Midbrain (tissue), 1 donor: ENCODE data around the gene AK3.

Experiments
- DNase-seq: peaks from one replicate; lab custom pipeline; 2025; lab: John Stamatoyannopoulos, UW

AK3 gene

GRCh38 chr9:4706021-4706420 lies 35.0 kb downstream of the AK3 start:
- no peak for DNase-seq

GRCh38 chr9:4704129-4704528 lies 36.9 kb downstream of the AK3 start:
- no peak for DNase-seq

- no peak for DNase-seq
Measured at GRCh38 chr9:4701526-4701925, 39.5 kb downstream of the AK3 start.

- DNase-seq = no peak
Measured at GRCh38 chr9:4700932-4701331, 40.1 kb downstream of the AK3 start.

- no peak for DNase-seq
Measured at GRCh38 chr9:4700091-4700490, 40.9 kb downstream of the AK3 start.

- no peak for DNase-seq
Measured at GRCh38 chr9:4691795-4692194, 49.2 kb downstream of the AK3 start.

- no peak for DNase-seq
Measured at GRCh38 chr9:4690144-4690543, 50.9 kb downstream of the AK3 start.

GRCh38 chr9:4689687-4690104 lies 51.3 kb downstream of the AK3 start:
- DNase-seq = no peak

- no peak for DNase-seq
Measured at GRCh38 chr9:4689021-4689420, 52.0 kb downstream of the AK3 start.

- no peak for DNase-seq
Measured at GRCh38 chr9:4686584-4686983, 54.4 kb downstream of the AK3 start.

- no peak for DNase-seq
Measured at GRCh38 chr9:4686112-4686511, 54.9 kb downstream of the AK3 start.

- DNase-seq = no peak
Measured at GRCh38 chr9:4684820-4685219, 56.2 kb downstream of the AK3 start.

- DNase-seq = no peak
Measured at GRCh38 chr9:4680750-4681149, 60.3 kb downstream of the AK3 start.

- peak; percentile 55 for DNase-seq
Measured at GRCh38 chr9:4680173-4680525, 60.9 kb downstream of the AK3 start.

- DNase-seq = peak; percentile 97
Measured at GRCh38 chr9:4679268-4680172, 61.5 kb downstream of the AK3 start, which contains the start of gene CDC37L1. Gene CDC37L1 (plus strand): TSS chr9:4679569. CDS start chr9:4679768, 199 bp downstream.

GRCh38 chr9:4678679-4679267 lies 62.2 kb downstream of the AK3 start:
- DNase-seq = peak; percentile 56

GRCh38 chr9:4677392-4677791 lies 63.6 kb downstream of the AK3 start:
- no peak for DNase-seq

GRCh38 chr9:4674783-4675182 lies 66.2 kb downstream of the AK3 start:
- DNase-seq = no peak

- DNase-seq = no peak
Measured at GRCh38 chr9:4671737-4672136, 69.3 kb downstream of the AK3 start.

- no peak for DNase-seq
Measured at GRCh38 chr9:4670591-4670990, 70.4 kb downstream of the AK3 start.

GRCh38 chr9:4669890-4670289 lies 71.1 kb downstream of the AK3 start:
- no peak for DNase-seq

GRCh38 chr9:4668604-4669003 lies 72.4 kb downstream of the AK3 start:
- no peak for DNase-seq

- DNase-seq = no peak
Measured at GRCh38 chr9:4667681-4668080, 73.3 kb downstream of the AK3 start.
